ENCODE data around the gene CD47.

The CD47 gene

DNA sequence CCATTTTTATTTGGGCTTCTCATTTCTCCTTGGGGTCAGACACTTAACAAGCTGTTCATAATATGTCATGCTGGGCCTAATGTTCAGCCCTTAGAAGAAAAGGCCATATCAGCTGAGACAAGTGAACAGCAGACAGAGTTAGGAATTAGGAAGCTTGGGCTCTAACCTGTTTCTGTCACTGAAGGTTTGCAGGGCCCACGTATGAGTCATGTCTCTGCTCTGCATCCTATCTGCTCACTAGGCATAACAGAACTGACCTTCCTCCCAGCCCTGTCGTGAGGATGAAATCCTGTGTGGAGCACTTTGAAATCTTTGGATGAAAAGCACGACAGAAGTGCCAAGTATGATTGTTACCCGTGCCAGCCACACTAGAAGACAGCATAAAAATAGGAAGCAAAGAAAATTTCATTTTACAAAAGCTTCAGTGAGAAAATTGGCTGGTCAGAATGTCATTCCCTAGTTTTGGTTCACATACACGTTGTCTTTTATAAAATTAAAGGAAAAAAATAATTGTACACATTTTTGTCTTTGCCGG, 26.5 kb upstream of the CD47 start:
- DNase-seq (ENCODE audit: low read depth): no peak

DNA sequence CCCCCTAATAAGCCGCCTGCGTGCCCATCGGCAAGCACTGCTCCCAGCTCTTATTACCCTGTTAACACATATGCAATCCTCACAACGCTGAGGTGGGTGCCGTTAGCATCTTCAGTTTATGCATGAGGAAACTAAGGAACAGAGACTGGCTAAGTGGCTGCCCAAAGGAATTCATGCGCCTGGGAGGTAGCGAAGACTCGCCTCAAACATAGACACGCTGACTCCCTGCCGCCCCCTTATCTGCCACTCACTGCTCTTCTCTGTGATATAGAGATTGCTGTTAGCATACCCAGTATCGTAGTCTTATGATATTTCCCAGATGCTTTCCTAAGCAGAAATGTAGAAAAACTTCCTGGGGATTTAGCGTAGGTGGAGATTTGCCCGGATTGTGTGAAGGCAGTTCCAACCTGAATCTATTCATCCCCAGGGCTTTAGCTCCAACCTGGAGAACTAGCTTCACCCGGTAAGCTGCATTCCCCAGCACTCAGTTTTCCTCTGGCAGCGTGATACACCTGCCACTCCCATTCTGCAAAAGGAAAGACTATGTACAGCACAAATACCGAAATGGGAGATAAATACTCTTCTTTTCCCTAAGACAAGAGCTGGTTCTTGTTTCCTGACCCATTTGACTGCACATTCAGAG, 23.7 kb upstream of the CD47 start:
- DNase-seq (ENCODE audit: low read depth): no peak

DNA sequence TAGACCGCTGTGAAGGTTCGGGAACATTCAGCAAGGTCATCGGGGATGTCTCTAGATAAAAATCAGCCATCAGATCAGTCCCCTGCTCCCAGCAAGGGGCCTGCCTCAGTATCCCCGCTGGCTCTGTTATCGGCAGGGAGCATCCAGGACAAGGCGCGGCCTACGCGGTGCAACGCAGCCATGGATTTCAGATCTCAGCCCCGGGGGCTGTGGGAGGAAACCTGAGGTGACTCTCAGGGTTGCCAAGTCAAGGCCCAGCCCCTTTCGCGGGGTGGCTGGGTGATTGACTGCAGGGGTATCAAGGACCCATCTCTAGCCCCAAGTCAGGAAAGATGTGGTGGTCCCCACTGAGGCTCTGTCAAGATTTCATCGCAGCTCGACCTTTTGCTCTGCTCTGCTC, 23.1 kb upstream of the CD47 start:
- no peak for DNase-seq (ENCODE audit: low read depth)

DNA sequence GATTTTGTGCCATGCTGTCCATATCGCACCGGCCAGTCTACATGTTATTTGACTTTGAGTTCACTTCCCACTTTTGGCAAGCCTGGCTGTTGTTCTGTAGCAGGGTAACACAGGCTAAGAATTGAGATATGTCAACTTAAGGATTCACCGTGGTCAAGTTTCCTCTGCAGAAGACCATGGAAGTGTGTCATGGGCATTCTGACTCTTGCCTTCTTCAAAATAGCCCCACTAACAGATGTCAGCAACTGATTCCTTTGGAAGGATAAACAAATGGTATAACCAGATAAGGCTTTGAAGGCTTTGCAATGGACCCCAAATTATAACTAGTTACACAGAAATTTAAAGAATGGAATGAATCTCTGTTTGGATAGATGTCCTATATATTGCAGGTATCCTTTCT, 20.1 kb upstream of the CD47 start:
- no peak for DNase-seq (ENCODE audit: low read depth)

DNA sequence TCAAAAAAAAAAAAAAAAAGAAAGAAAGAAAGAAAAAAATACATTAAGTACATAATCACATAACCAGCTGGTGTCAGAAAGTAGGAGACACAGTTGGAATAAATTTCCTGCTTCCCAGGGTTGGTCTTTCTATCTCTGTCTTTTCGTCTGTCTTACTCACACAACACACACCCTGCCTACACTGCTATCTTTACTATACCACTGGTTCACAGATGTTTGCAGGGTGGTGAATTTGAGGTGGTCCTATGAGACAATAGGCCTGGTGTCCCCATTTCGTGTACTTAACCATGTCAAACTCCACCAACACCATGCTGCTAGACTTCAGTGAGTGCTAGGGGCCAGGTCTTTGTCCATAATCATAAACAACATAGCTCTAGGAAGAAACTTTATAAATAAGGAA, 17.6 kb upstream of the CD47 start:
- DNase-seq (ENCODE audit: low read depth): no peak

DNA sequence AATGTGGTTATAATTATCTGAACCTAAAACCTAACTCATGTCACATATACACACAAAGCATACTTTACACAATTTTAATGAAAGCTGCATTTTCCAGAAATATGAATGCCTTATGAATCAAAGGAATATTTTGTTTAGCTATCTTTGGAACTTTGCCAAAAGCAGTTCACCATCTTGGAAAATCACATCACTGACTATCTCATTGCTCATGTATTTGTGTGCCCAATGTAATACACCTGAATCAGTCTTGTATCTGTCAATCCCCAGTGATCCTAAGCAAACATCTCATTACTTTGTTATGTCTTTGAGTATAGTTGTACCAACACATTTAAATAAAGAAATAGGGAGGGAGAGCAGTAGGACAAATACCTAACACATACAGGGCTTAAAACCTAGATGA, 15.6 kb upstream of the CD47 start:
- no peak for DNase-seq (ENCODE audit: low read depth)

DNA sequence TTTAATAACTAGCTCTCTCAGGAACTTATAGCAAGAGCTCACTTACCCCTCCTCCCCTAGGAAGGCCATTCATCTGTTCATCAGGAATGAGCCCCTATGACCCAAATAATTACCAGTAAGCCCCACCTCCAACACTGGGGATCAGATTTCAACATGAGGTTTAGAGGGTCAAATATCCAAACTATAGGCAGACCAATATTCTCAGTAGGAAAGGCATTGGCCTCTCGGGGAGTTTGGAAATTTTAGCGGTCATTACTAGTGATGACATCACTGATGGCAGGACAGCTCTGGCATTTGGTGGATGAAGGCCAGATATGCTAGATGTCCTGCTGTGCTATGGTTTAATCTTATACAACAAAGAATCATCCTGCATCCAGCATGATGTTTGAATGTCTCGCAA, 15.2 kb upstream of the CD47 start:
- DNase-seq (ENCODE audit: low read depth): no peak

DNA sequence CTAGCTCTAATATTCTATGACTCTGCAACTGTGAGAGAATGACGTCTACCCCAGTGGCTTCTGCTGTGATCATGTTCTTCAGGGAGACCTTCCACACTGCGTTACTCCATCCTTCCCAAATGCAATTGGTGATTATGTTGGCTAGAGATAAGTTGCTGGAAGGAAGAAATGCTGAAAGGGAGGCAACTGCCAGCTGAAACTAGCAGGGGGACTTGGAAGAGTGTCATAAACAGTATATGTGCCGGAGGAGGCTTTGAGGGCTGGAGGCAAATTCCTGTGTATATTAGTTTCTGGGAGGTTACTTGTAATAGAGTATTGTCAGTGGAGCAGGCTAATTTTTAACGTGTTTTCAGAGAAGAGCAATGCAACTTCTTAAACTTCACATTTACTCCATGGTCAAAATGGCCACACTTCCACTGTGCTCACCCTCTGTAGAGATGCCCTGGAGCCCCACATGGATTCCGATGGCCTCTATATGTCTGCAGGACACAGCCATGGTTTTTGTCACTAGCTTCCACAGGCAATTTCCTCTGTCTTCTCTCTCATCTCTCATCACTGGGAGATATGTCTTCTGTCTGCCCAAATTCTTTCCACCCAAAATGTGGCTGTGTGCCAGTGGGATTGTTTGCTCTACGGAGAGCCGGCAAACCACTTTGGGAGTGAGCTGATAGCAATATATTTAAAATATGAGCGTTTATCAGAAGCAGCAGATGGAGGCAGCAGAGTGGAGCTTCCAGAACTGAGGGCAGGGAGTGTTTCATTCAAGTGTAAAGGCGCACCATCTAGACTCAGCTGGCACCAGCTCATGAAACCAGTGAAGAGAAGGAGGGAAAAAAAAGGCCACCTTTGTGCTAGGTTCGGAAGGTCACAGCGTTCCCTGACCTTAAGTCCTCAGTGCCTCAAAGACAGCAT, 13.3 kb upstream of the CD47 start:
- DNase-seq (ENCODE audit: low read depth): no peak

DNA sequence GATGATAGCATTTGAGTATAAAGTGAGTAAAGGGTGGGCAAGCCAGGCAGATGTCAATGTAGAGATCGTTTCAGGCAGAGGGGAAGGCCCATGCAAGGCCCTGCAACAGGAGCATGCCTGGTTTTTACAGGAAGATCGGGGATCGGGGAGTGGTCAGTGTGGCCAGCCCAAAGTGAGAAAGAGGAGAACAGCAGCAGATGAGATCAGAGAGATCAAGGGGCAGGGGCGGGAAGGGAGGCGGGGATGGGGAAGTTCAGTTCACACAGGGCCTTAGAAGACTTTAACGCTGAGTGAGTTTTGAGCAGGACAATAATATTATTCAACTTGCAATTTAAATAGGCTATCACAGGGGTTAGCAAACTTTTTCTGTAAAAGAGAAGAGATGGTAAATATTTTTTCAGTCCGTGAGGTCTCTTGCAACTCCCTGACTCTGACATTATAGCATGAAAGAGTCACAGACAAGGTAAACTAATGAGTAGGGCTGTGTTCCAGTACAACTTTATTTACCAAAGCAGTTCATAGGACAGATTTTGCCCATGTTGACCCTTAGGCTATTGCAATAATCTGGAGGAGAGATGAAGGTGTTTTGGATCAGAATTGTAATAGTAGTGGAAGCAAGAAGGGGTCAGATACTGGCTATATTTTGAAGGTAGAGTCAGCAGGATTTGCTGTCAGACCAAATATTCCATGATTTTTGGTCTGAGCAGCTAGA, 12.4 kb upstream of the CD47 start:
- no peak for DNase-seq (ENCODE audit: low read depth)

DNA sequence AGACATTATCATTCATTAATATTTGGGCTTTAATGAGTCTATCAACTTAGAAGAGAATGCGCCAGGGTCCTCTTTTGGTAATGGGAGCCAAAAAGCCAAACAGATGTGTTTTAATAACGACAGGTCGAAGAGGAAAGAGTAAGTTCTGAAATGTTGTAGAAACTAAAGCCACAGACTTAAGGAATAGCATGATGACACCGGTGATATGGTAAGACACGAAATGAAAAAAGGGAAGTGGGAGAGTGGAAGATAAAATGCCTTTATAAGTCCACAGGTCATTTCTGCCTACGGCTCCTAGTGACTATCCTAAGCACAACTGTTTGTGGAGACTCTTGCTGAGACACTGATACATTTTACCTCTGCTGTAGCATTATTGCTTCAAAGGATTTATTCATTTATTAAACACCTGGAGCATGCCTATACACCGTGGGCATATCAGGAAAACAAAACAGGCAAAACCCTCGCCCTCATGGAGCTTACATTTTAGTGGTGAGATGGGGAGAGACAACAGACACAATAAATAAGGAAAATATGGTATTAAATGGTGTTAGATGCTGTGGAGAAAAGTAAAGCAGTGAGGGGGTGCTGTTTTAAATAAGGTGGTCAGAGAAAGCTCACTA, 11.7 kb upstream of the CD47 start:
- DNase-seq (ENCODE audit: low read depth): no peak

DNA sequence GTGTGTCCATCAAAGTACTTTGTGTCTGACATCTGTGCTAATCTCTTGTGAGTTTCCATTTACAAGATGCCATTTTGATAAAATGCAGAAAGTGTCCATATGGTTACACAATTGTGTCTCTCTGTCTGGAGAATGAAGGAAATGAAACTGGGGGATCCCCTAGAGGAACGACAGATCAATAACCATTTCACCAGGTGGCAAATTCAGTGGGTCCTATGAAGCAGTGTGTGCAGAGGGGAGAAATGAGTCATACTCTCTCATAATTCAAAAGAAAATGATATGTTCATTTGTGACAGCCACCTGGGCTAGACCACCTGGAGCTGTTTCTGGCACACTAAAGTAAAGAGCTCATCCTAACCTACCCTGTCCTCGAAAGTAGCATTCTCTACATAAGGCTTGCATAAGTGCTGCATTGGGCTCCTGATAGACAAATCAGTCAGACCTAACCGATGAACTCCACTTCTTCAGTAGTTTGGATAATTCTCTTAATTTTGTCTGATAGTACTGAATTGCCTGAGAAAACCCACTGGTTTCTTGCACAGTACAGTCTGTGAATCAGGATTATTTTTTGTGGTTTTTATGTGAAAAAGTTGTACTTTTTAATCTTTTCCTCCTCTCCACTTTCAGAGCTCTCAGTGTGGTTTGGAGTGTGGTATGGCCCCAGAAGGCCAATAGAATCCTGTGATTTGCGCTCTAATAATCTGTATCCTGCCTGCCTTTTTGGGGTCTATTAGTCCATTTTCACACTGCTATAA, 10.3 kb upstream of the CD47 start:
- DNase-seq (ENCODE audit: low read depth): no peak

DNA sequence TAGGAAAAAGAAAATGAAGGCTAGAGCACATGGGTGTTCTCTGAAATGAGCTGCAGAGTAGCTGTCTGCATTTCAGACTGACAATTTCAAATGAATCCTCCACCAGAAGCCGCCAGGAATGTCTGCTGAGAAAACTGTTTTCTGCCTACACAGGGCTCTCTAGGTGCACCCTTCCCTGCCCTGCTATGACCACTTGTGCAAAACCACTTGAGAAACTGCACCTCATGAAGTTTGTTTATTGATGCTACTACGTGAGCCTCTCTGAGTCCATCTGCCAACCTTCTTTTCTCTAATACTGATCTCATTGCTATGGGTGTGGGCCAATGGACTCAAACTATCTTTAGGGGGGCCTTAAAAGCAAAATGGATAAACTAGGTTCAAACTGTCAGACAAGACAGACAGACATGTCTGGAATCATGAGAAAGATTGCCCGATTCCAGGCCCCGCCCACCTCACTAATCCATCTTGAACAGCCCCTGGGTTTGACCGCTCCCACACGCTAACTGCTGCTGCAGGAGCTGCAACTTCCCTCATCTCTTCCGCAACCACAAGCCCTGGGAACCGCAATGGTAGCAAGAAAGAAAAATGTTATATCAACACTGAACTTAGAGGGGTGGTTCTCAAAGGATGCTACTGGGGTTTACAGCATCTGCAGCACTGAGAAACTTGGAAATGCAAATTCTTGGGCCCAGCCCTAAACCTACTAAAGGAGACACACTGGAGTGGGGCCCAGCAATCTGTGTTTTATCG, 9.0 kb upstream of the CD47 start:
- no peak for DNase-seq (ENCODE audit: low read depth)

DNA sequence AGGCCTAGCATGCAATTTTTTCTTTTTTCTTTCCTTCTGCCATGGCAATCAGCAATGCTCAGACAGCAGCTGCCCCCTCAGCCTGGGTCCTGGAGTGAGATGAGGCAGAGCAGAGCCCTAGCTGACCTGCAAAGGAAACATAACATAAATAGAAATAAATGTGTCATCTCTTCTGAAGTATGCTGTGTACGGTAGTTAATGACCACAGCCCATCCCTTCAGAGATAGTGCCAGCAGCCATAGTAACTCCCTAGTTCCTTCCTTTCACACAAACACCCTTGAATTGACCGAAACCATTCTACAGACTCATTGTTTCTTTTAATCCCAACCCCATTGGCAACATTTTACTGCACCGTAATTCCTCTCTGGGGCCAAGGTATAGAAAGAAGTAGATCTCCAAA, 8.4 kb upstream of the CD47 start:
- no peak for DNase-seq (ENCODE audit: low read depth)

DNA sequence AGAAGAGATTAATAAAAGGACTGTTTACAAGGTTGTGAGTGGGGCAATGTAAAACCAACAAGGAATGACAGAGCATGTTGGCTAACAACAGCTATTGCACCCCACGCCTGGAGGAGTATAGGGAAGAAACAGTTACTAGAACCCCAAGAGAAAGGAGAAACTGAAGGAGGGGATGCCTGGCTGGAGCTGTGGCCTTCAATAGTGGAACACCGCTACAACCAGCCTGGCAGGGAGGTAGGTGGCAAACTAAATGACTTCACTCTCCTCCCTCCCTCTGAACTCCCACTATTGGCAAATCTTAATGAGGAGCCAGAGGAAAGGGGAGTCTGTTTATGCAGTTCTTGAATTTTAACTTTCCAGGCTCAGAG, 7.2 kb upstream of the CD47 start:
- DNase-seq (ENCODE audit: low read depth): no peak

DNA sequence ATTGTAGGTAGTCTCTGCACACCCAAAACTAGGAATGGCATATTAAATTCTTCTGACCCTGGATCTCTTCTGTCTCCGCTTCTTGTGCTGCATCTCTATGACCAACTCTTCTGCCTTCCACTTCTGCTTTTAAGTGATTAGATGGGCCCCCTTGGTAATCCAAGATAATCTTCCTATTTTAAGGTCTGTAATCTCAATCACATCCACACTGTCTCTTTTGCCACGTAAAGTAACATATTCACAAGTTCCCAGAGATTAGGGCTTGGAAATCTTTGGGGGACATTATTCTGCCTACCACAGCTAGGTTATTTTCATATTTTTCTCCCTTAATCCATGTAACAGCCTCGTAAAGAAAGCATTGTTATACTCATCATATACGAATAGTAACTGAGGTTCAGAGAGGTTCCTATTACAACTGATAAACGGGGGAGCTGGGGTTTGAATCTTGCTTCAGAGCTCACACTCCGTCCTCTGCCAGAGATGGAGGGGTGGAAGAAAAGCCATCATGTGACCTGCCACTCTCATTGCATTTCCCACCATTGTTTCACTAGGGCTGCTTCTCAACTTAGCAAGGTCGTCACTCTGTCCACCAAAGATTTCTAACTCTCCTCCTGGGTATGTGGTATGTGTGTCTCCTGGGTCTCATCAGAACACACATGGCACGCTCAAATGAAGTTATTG, 6.6 kb upstream of the CD47 start:
- no peak for DNase-seq (ENCODE audit: low read depth)

DNA sequence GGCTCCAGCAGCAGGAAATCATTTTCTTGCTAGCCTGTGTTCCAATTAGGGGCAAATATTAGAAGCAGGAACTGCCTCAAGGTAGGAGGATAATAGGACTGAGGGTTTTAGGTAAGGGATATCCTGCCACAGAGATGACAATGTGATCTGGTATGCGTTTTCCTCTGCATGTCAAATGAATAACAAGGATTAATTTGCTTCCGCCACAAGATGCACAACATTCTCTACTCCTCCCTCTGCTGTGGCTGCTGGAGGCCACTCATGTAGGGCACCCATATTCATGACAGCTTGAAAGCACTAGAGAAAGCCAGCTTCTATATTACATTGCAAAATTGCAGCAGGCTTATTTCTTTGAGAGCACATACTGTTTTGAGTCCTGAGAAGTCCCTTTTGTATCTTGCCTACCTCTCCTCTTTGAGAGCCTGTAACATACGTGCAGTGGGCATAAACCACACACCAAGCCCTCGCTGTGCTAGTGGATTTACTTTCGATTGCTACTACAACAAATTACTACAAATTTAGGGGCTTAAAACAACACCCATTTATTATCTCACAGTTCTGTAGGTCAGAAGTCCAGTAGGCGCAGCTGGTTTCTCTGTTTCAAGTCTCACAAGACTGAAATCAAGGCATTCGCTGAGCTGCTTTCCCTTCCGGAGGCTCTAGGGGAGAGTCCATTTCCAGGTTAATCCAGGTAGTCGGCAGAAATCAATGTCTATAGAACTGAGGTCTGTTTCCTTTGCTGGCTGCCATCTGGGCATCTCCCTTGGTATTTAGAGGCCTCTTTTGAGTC, 5.9 kb upstream of the CD47 start:
- DNase-seq (ENCODE audit: low read depth): no peak

DNA sequence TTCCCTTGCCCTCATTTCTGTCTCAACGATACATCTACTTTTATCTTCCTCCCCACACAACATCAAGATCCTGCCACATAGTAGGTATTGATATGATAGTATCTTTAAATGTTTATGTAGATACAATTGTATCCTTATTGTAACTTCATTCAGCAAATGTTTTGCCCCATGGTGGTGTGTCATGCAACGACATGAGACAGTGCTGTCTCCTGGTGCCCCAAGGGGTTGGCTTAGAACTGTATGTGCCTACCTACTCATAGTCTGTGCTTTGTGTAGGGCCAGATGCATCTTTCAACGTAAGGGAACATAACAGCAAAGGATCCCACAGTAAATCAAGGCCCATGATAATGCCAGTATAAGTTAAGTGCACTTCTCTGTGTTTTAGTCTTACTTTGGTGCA, 2.8 kb upstream of the CD47 start:
- DNase-seq (ENCODE audit: low read depth): no peak

DNA sequence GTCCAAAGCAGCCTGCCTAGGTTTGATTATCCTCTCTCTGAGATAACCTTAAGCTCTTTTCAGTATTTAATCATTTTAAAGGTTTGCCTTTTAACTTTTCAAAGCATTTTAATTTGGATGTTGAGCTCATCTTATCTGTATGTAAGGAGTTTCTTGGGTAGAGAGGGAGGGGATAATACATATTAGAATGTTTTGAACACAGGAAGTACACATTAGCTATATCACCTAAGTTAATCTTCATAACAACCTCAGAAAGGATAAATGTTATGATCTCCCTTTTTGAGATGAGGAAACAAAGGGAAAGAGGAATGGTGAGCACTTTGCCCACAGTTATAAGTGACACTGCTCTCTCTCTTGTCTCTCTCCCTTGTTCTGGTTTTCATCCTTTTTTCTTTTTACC, 2.2 kb upstream of the CD47 start:
- no peak for DNase-seq (ENCODE audit: low read depth)

DNA sequence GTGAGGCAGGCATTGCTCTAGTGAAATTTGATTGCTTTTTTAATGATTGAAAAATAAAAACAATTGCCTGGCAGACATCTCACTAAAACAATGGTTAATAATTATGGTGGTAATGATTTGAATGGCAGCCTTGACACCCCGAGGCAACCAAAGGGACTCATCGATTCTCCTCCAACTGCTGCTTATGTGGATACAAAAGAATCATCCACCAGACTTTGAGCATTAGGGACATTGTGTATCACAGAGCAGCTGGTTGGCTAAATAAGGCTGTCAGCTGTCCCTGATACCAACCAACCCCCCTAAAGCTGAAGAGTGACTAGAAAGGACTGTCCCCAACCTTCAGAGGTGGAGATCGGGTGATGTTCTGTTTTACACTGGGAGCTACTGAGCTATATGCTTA, 1.7 kb upstream of the CD47 start:
- no peak for DNase-seq (ENCODE audit: low read depth)
